Small intestine (tissue), 7 donors: ENCODE results near the gene OST4. TPM values are rescaled to one million over a fixed set of nuclear protein-coding genes. Genes with fewer than 3 reads are reported as not detected.

Experiments
- DNase-seq, 2 donors: peaks; one replicate each; pipeline versions ENCODE4 v3.0.0 to v3.0.0-alpha.2; 2013
- FAIRE-seq: peaks from 2 replicates; lab custom pipeline; 2012; peaks lifted over from hg19 to GRCh38; lab: Jason Lieb, UNC
- H3K27ac ChIP-seq, 3 donors: one replicate each; pipeline ENCODE4 v1.5.1; 2013; ENCODE audit warnings: low read length in 2 of 3, mild to moderate bottlenecking in 2 of 3, control low read depth in 1 of 3, inconsistent platforms in 1 of 3, low read depth in 1 of 3, moderate library complexity in 1 of 3
- H3K27me3 ChIP-seq, 3 donors: one replicate each; pipeline ENCODE4 v1.6.1; 2013; ENCODE audit warnings: low read length in 3 of 3, inconsistent platforms in 1 of 3; ENCODE audit not compliant: control insufficient read depth in 3 of 3, insufficient read depth in 3 of 3
- H3K36me3 ChIP-seq, 3 donors: one replicate each; pipeline ENCODE4 v1.6.1; 2013; ENCODE audit warnings: low read length in 3 of 3, inconsistent platforms in 1 of 3, low read depth in 1 of 3, mild to moderate bottlenecking in 1 of 3, moderate library complexity in 1 of 3; ENCODE audit not compliant: control insufficient read depth in 3 of 3, insufficient read depth in 2 of 3
- H3K4me1 ChIP-seq, 3 donors: one replicate each; pipeline ENCODE4 v1.6.1; 2013; ENCODE audit warnings: low read length in 2 of 3, inconsistent platforms in 1 of 3, low read depth in 1 of 3, mild to moderate bottlenecking in 1 of 3, moderate library complexity in 1 of 3; ENCODE audit not compliant: control insufficient read depth in 3 of 3, insufficient read depth in 2 of 3
- H3K4me3 ChIP-seq, 3 donors: one replicate each; pipeline ENCODE4 v1.5.1; 2013; ENCODE audit warnings: low read length in 3 of 3, control low read depth in 1 of 3, inconsistent platforms in 1 of 3, low read depth in 1 of 3, mild to moderate bottlenecking in 1 of 3, moderate library complexity in 1 of 3
- H3K9me3 ChIP-seq, 2 donors: one replicate each; pipeline ENCODE4 v1.6.1; 2013; ENCODE audit warnings: low read depth in 1 of 2, low read length in 1 of 2; ENCODE audit not compliant: control insufficient read depth in 2 of 2, insufficient read depth in 1 of 2
- WGBS, 3 donors: extraction: QIAGEN DNeasy Blood & Tissue Kit; methylation state at CpG; one replicate each; pipeline ENCODE4 v1.1.7; 2013; 5-methylcytosine and 5-hydroxymethylcytosine counted together
- polyA plus RNA-seq, 4 donors: library from polyadenylated mRNA; stranded (reverse) in 3 of 4; unstranded in 1 of 4; fragments of 200-250 nt in 3 of 4; fragments of 120-200 nt in 1 of 4; gene quantifications; one replicate each; pipeline versions ENCODE4 v1.2.1 to v1.2.3, GENCODE V29; 2013
- donor health status: healthy with polysubstance abuse.
- donor health status: control.
- donor health status: control.
- donor health status: Bipolar disorder and iron deficiency.
- donor health status: healthy.

OST4 gene
- polyA plus RNA-seq, 4 donors: 319 to 477 (median 396) TPM

GRCh38 chr2:27096748-27097297, 25.4 kb upstream of the OST4 start:
- Histone ChIP-seq H3K9me3 (no peaks in the 10 kb centered on the region), H3K27me3 (no peaks in the 10 kb centered on the region), H3K4me3 (no peak overlapping the region), H3K4me1 (peaks cover 0 to 49% (median 11%) of the 10 kb centered on the region in 3 donors), H3K27ac (peak overlapping the region in 1 of 3 donors; percentile 14), H3K36me3 (peaks cover 2 to 91% (median 26%) of the 10 kb centered on the region in 3 donors)
- DNase-seq (no peak), FAIRE-seq (no peak)
- 63 to 73% (median 63%) methylated on average over 3 of the region's 3 CpGs for WGBS, 3 donors

GRCh38 chr2:27095745-27096651, 24.5 kb upstream of the OST4 start:
- Histone ChIP-seq H3K27me3 (no peaks in the 10 kb centered on the region), H3K27ac (peak overlapping the region in 1 of 3 donors; percentile 79), H3K4me3 (peak overlapping the region in 1 of 3 donors; percentile 9), H3K9me3 (no peaks in the 10 kb centered on the region), H3K36me3 (peaks cover 2 to 88% (median 26%) of the 10 kb centered on the region in 3 donors), H3K4me1 (peaks cover 0 to 57% (median 11%) of the 10 kb centered on the region in 3 donors)
- WGBS, 3 donors: 33 to 53% (median 47%) methylated on average over 18 of the region's 18 CpGs
- DNase-seq (peak; percentile 74 to 78), FAIRE-seq (no peak)

GRCh38 chr2:27095427-27095744, 23.9 kb upstream of the OST4 start:
- Histone ChIP-seq H3K27ac (peak overlapping the region in 1 of 3 donors; percentile 79), H3K9me3 (no peaks in the 10 kb centered on the region), H3K4me3 (no peak overlapping the region), H3K27me3 (no peaks in the 10 kb centered on the region), H3K36me3 (peaks cover under 1 to 87% (median 25%) of the 10 kb centered on the region in 3 donors), H3K4me1 (peaks cover 0 to 61% (median 11%) of the 10 kb centered on the region in 3 donors)
- DNase-seq (no peak), FAIRE-seq (no peak)
- 75 to 91% (median 83%) methylated on average over 2 of the region's 2 CpGs for WGBS, 3 donors

- Histone ChIP-seq H3K27me3 (no peaks in the 10 kb centered on the region), H3K4me1 (peaks cover 0 to 63% (median 11%) of the 10 kb centered on the region in 3 donors), H3K27ac (peak overlapping the region in 2 of 3 donors; percentile 14 to 79), H3K4me3 (no peak overlapping the region), H3K9me3 (no peaks in the 10 kb centered on the region), H3K36me3 (peaks cover 0 to 80% (median 17%) of the 10 kb centered on the region in 3 donors)
- FAIRE-seq (no peak), DNase-seq (no peak)
- WGBS, 3 donors: 80 to 90% (median 85%) methylated on average over 24 of the region's 24 CpGs
Measured at GRCh38 chr2:27094353-27094984, 23.0 kb upstream of the OST4 start.

GRCh38 chr2:27093430-27094352, 22.2 kb upstream of the OST4 start:
- peak; percentile 78 to 80 for DNase-seq

GRCh38 chr2:27092696-27093429, 21.4 kb upstream of the OST4 start:
- 20 to 52% (median 29%) methylated on average over 10 of the region's 10 CpGs for WGBS, 3 donors
- Histone ChIP-seq H3K9me3 (no peaks in the 10 kb centered on the region), H3K4me3 (no peak overlapping the region), H3K4me1 (peaks cover 0 to 69% (median 11%) of the 10 kb centered on the region in 3 donors), H3K27ac (peak overlapping the region; percentile 52 to 83 (median 79)), H3K27me3 (no peaks in the 10 kb centered on the region), H3K36me3 (peaks cover 0 to 72% (median 9%) of the 10 kb centered on the region in 3 donors)
- peak; percentile 93 to 98 for DNase-seq
- no peak for FAIRE-seq

More at GRCh38 chr2:27093430-27094352, 22.2 kb upstream of the OST4 start:
- no peaks in the 10 kb centered on the region for H3K27me3 ChIP-seq
- H3K27ac ChIP-seq: peak overlapping the region; percentile 16 to 83 (median 79)
- no peaks in the 10 kb centered on the region for H3K9me3 ChIP-seq
- no peak overlapping the region for H3K4me3 ChIP-seq
- no peak for FAIRE-seq
- H3K36me3 ChIP-seq: peaks cover 0 to 80% (median 9%) of the 10 kb centered on the region in 3 donors
- peaks cover 0 to 69% (median 11%) of the 10 kb centered on the region in 3 donors for H3K4me1 ChIP-seq
- WGBS, 3 donors: 41 to 73% (median 52%) methylated on average over 6 of the region's 6 CpGs
